ENCODE data around the gene OBP2A. TPM values are rescaled to one million over a fixed set of nuclear protein-coding genes. Genes with fewer than 3 reads are reported as not detected.

The OBP2A gene
- total and polyA plus RNA-seq, 2 of the 8 experiments (the other 6 are each of a cell fraction or from before 2014, with no cell fraction given) = not detected

DNA sequence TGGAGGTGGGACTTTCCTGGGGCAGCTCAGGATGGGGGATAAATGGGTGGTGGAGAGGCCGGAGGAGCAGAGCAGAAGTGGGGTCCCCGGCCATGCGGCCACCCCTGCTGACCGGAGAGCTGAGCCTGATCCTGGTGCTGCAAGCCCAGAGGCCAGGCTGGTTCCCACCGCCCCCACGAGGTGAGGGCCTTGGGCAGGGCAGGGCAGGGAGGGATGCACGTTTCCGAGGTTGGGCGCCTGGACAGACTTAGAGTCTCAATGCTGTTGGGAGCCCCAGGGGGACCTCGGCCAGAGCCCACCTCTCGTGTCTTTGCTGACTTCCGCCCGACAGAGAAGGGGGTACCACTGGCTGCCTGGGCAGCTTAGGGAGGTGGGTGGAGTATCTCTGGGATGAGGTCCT, 5.5 kb downstream of the OBP2A start (continued):
- no peak for TF ChIP-seq POLR2AphosphoS5 (IDR thresholded peaks at IDR 0.05; ENCODE audit: low read depth, low read length)
- no peak for TF ChIP-seq SP4 (IDR thresholded peaks at IDR 0.05; ENCODE audit: low read length)
- TF ChIP-seq, protein P1, sequence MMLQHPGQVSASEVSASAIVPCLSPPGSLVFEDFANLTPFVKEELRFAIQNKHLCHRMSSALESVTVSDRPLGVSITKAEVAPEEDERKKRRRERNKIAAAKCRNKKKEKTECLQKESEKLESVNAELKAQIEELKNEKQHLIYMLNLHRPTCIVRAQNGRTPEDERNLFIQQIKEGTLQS (IDR thresholded peaks at IDR 0.05; ENCODE audit: insufficient read depth, low read depth, low read length) = no peak
- no peak for TF ChIP-seq HDAC2 (IDR thresholded peaks at IDR 0.05; ENCODE audit: borderline replicate concordance in 1 of 2, low read depth in 2 of 2, low read length in 2 of 2)
- TF ChIP-seq SAP30 (IDR thresholded peaks at IDR 0.05; ENCODE audit: insufficient read depth, insufficient replicate concordance, low read length) = no peak

All from H1 (cell line).